Left hindlimb (tissue), 1 donor: ENCODE data around the gene FANCC.

Source experiments
- DNase-seq: peaks from one replicate; pipeline ENCODE4 v3.0.0-alpha.2; 2018

FANCC gene

GRCh38 chr9:95081998-95082397 is 235.5 kb downstream of the FANCC start:
- DNase-seq = no peak

- DNase-seq = peak; percentile 31
Measured at GRCh38 chr9:95080961-95081647, 236.4 kb downstream of the FANCC start.

- no peak for DNase-seq
Measured at GRCh38 chr9:95079461-95079860, 238.0 kb downstream of the FANCC start.

GRCh38 chr9:95078939-95079338 is 238.6 kb downstream of the FANCC start:
- DNase-seq = peak; percentile 39

GRCh38 chr9:95078511-95078910 is 239.0 kb downstream of the FANCC start:
- no peak for DNase-seq

GRCh38 chr9:95077766-95078370 is 239.6 kb downstream of the FANCC start:
- DNase-seq = no peak

- DNase-seq = no peak
Measured at GRCh38 chr9:95077053-95077765, 240.3 kb downstream of the FANCC start.

- DNase-seq = no peak
Measured at GRCh38 chr9:95076696-95077052, 240.8 kb downstream of the FANCC start.

- no peak for DNase-seq
Measured at GRCh38 chr9:95075700-95076099, 241.8 kb downstream of the FANCC start.

GRCh38 chr9:95074632-95075031 is 242.9 kb downstream of the FANCC start:
- DNase-seq = no peak

GRCh38 chr9:95073918-95074317 is 243.6 kb downstream of the FANCC start:
- no peak for DNase-seq

GRCh38 chr9:95073042-95073607 is 244.4 kb downstream of the FANCC start:
- DNase-seq = no peak

- DNase-seq = no peak
Measured at GRCh38 chr9:95071925-95072324, 245.6 kb downstream of the FANCC start.

GRCh38 chr9:95071450-95071849 is 246.1 kb downstream of the FANCC start:
- DNase-seq = no peak

- no peak for DNase-seq
Measured at GRCh38 chr9:95070549-95071021, 246.9 kb downstream of the FANCC start.

GRCh38 chr9:95067897-95068296 is 249.6 kb downstream of the FANCC start:
- no peak for DNase-seq

- DNase-seq = no peak
Measured at GRCh38 chr9:95067057-95067456, 250.5 kb downstream of the FANCC start.

GRCh38 chr9:95065224-95065623 is 252.3 kb downstream of the FANCC start:
- no peak for DNase-seq

GRCh38 chr9:95063300-95063699 is 254.2 kb downstream of the FANCC start:
- DNase-seq = no peak

GRCh38 chr9:95062596-95063065 is 254.9 kb downstream of the FANCC start:
- DNase-seq = no peak

- DNase-seq = peak; percentile 61
Measured at GRCh38 chr9:95061916-95062595, 255.5 kb downstream of the FANCC start.

- no peak for DNase-seq
Measured at GRCh38 chr9:95060916-95061315, 256.6 kb downstream of the FANCC start.

GRCh38 chr9:95060234-95060633 is 257.3 kb downstream of the FANCC start:
- no peak for DNase-seq
